Stimulated activated CD8-positive, alpha-beta memory T cell treated with anti-CD3 and anti-CD28 coated beads, Interleukin-12 subunit alpha, Interleukin-12 subunit beta, amount 100 ng/mL, for 24 hours (primary cell): ENCODE data around the gene MRPL22.
"Not testable (repeated sequence)": the region's sequence is repeated elsewhere in the genome, so short reads cannot be mapped to it uniquely, and the experiment has no call there.

Source experiments
- DNase-seq: peaks from one replicate; pipeline ENCODE4 v3.0.0-alpha.2; 2020; ENCODE audit errors: extremely low read depth

The MRPL22 gene

GRCh38 chr5:154940772-154941620, at the start of gene MRPL22:
MRPL22 (plus strand) TSS chr5:154941073; CDS start chr5:154941111, 38 bp downstream.
- DNase-seq = peak; percentile 85

GRCh38 chr5:154892369-154892771, 48.5 kb upstream of the MRPL22 start:
- DNase-seq = no peak

DNA sequence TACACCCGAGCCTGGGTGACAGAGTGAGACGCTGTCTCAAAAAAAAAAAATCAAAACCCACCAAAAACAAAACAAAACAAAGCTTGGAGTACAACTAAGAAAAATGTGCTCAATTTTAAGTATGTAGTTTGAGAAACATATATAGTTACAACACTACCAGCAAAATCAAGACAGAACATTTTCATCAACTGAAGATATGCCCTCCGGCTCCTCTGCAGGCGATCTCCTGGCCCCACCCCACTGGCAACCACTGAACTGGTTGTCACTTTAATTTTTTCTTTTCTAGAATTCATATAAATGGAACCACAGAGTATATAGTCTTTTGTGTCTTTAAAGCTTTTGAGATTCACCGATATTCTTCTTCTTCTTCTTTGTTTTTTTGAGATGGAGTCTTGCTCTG, 47.5 kb upstream of the MRPL22 start:
- no peak for DNase-seq

DNA sequence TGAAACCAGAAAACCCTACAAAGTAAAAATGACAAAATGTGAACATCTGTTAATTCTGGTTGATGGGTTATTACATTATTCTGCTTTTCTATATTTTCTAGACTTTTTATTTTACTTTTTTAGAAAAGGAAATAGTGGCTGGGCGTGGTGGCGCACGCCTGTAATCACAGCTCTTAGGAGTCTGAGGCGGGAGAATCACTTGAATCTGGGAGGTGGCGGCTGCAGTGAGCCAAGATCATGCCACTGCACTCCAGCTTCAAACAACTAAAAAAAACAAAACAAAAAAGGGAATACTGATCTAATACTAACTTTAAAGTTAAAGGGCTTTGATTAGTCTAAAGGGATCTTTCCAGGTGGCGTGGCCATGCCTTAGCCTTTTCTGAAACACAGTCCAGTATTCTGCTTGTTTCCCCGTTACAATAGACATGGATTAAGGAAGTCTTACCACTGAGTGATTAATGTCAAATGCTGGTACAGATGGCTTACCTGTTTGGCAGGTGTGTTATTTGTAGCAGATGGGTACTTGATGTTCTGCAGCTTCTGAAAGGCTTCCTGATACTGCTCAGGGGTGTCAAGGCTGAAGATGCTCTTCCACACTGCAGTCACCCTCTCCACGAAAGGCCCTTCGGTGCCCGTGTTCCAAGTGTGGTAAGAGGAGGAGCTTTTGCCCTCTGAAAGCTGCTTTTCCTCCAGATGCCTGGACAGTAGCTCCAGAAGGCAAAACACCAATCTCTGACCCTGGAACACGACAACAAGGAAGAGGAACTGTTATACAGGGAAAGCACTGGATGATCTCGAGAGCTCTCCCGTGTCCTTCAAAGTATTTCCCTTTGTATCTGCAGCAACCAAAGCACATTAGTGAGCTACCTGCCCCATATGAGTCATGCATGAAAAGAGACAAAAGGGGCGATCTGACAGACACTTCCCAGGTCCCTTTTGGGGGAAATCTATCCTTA, 45.0 kb upstream of the MRPL22 start:
- no peak for DNase-seq

DNA sequence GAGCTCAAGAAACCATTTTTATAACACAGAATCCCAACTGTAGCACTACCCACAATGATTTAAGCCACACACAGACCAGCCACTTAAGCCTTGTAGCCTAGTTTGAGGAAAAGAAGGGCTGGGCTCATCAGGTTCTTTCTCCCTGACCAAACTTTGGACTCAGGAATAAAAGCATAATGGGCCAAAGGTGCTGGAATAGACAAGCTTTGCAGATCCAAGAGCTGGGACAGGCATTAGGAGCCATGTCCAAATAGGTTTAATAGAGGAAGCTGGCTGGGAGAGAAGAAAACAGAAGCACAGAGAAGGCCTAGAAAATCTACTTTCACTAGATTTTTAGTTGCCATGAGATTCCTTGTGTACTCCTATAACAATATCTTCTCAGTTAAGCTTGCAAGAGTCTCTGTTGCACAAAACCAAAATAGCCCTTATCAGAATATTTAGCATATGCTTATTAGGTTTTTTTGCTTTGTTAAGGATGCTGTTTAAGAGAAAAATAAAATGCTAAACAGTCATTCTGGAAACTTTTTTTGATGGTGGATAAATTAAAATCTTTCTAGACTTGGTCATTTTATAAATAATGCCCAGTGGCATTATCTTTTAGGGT, 44.2 kb upstream of the MRPL22 start:
- DNase-seq = no peak

- DNase-seq = no peak
These were observed 42.7 kb upstream of the MRPL22 start for GRCh38 chr5:154898210-154898609.

DNA sequence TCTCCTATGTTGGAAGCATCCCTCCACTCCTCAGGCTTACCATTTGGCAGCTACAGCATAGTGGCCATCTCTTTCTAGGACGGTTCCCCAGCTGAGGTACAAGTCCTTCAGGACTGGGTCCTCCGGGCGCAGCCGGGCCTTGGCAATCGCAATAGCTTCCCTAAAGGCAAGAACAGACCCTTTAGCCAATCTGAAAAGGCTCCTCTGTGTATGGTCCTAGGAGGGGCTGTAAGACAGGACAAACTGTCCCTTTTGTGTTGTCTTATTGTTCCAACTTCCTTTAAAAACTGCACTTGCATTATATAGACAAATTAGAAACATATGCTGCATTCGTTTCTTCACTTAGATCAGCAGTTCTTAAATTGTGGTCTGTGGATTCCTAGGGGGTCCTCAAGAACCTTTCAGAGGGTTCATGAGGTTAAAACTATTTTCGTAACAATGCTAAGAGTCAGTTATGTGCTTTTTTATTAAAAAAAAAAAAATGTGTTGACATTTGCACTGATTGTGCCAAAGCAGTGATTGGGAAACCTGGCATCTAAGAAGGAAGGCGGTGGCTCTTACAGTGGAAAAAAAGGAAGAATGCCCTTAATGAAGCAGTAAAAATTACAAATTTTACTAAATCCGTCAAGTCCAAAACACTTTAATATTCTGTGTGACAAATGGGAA, 41.6 kb upstream of the MRPL22 start:
- DNase-seq = no peak

GRCh38 chr5:154900066-154900465, 40.8 kb upstream of the MRPL22 start:
- DNase-seq = no peak

- DNase-seq = no peak
These were observed 39.6 kb upstream of the MRPL22 start for GRCh38 chr5:154901276-154901675.

GRCh38 chr5:154901913-154902312, 39.0 kb upstream of the MRPL22 start:
- DNase-seq = no peak

GRCh38 chr5:154905601-154906000, 35.3 kb upstream of the MRPL22 start:
- not testable (repeated sequence) for DNase-seq

- no peak for DNase-seq
These were observed 24.0 kb upstream of the MRPL22 start for GRCh38 chr5:154916874-154917273.

- no peak for DNase-seq
These were observed 23.1 kb upstream of the MRPL22 start for GRCh38 chr5:154917757-154918156.

DNA sequence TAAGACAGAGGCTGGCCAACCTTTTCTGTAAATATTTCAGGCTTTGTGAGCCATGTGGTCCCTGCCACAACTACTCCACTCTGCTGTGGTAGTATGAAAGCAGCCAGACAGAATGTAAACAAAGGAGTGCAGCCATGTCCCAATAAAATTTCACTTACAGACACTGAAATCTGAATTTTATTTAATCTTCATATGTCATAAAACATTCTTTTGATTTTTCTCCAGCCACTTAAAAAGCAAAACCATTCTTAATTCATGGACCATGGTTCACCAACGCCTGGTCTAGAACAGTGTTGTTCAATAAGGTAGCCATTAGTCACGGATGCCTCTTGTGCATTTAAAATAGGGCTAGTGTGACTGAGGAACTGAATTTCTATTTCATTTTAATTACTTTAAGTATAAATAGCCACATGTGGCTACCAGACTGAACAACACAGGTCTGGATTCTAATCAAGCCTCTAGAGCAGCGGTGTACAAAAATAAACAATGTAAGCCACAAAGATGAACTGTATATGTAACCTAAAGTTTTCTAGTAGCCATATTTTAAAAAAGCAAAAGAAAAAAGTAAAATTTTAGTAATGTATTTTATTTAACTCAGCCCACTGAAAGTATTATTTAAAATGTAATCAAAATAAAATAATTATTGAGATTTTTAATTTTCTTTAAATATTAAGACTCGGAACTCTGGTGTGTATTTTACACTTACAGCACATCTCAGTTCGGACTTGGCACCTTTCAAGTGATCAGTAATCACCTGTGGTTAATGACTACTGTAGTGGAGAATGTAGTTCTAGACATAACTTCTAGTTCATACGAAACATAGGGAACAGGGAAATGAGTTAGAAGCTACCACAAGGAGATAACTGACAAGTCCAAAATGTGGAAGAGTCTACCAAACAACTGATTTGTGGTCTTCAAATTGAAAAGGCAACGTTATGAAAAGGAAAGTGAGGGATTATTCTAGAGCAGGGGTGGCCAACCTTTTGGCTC, 17.1 kb upstream of the MRPL22 start:
- DNase-seq = no peak

DNA sequence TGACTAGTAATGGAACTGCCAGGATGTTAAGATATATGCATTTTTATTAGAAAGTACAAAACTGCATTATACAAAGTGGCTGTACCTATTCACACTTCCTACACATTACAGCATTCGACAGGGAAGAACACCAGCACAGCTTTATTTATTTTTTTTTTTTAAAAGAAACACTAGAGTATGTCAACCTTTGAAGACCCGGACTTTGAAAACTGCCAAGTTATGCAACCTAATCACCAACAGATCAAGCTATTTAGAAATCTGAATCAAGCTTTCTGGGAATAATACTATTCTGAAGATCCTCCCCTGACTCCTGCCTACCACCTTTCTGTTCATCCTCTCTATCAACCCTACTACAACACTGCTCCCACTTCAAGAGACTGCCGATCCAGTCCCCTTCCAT, 7.3 kb upstream of the MRPL22 start:
- DNase-seq = no peak

GRCh38 chr5:154934881-154935280, 6.0 kb upstream of the MRPL22 start:
- DNase-seq = no peak

DNA sequence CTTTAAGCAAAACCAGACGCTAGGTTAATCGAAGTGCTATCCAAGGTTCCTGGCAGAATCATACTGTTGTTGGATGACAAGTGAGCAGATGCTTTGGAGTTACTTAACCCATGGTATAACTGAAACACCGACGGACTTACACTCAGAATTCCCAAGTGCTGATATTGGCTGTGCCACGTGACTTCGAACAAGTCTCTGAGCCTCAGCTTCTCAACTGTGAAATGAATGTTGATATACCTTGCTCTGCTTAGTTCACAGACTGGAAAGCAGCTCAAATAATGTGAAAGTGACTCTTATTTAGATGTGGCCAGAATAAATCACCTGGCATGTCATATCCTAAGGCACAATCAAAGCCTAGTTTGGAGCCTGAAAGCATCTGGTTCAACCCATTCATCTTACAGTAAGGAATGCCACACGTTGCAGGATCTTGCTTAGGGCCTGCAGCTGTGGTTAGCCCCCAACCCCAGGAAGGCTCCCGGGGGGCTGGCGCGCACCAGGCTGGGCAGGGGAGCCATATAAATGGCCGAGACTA, 3.6 kb upstream of the MRPL22 start:
- DNase-seq = no peak

GRCh38 chr5:154937718-154938466, 3.0 kb upstream of the MRPL22 start, which contains the start of gene GEMIN5:
GEMIN5 (minus strand) TSS chr5:154938211; CDS start chr5:154938133, 78 bp downstream.
- peak; percentile 59 for DNase-seq

GRCh38 chr5:154939387-154939786, 1.5 kb upstream of the MRPL22 start:
- DNase-seq = not testable (repeated sequence)
